Brain microvascular endothelial cell (primary cell): Measurements from ENCODE around the gene AANAT.

Experiments used
- DNase-seq: peaks from one replicate; pipeline ENCODE4 v3.0.0-alpha.2; 2020
- H3K27ac ChIP-seq: fragments of 250-450 bp; sonication (Bioruptor Pico); 2 replicates; pipeline ENCODE4 v1.5.1; 2020; ENCODE audit warnings: mild to moderate bottlenecking, moderate library complexity
- H3K27me3 ChIP-seq: fragments of 250-450 bp; sonication (Bioruptor Pico); replicated peaks from 2 replicates; pipeline ENCODE4 v1.5.1; 2020; ENCODE audit warnings: mild to moderate bottlenecking
- H3K36me3 ChIP-seq: fragments of 250-450 bp; sonication (Bioruptor Pico); replicated peaks from 2 replicates; pipeline ENCODE4 v1.5.1; 2020; ENCODE audit warnings: mild to moderate bottlenecking
- H3K4me3 ChIP-seq: 2 replicates; pipeline ENCODE4 v1.5.1; 2011; ENCODE audit warnings: low read depth, mild to moderate bottlenecking, control low read depth, low read length, moderate library complexity
- in situ Hi-C: cut with HindIII; loops from 2 replicates; pipeline ENCODE4 v1.10.0; 2017; ENCODE audit warnings: low sequenced_read_pairs, low pct_ligation_motif_present
- TF ChIP-seq, protein P1 (sequence below): IDR thresholded peaks from 2 replicates; pipeline ENCODE4 v1.5.1; 2011; ENCODE audit warnings: low read depth, mild to moderate bottlenecking, moderate library complexity, low read length, control low read depth, inconsistent platforms; ENCODE audit errors: missing control alignments

AANAT gene

DNA sequence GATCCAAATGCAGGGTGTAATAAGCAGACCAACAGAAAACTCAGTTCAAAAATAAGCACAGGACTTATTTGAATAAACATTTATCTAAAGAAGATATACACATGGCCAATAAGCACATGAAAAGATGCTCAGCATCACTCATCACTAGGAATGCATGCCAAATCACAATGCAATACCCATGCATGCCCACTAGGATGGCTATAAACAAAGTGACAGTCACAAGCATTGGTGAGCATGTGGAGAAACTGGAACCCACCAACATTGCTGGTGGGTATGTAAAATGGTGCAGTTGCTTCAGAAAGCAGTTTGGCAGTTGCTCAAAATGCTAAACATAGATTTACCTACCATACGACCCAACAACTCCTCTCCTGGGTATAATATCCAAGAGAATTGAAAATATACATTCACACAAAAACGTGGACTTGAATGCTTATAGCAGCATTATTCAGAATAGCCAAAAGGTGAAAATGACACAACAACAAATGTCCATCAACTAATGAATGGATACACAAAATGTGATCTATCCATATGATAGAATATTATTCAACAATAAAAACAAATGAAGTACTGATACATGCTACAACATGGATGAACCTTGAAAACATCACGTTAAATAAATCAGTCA is 34.6 kb upstream of the AANAT start:
- Histone ChIP-seq H3K27me3 (no peaks in the 10 kb centered on the region), H3K4me3 (no peak overlapping the region), H3K27ac (no peak overlapping the region), H3K36me3 (no peaks in the 10 kb centered on the region)
- in situ Hi-C loops: no loop called here
- peak; percentile 36 for DNase-seq
- TF ChIP-seq, protein P1, sequence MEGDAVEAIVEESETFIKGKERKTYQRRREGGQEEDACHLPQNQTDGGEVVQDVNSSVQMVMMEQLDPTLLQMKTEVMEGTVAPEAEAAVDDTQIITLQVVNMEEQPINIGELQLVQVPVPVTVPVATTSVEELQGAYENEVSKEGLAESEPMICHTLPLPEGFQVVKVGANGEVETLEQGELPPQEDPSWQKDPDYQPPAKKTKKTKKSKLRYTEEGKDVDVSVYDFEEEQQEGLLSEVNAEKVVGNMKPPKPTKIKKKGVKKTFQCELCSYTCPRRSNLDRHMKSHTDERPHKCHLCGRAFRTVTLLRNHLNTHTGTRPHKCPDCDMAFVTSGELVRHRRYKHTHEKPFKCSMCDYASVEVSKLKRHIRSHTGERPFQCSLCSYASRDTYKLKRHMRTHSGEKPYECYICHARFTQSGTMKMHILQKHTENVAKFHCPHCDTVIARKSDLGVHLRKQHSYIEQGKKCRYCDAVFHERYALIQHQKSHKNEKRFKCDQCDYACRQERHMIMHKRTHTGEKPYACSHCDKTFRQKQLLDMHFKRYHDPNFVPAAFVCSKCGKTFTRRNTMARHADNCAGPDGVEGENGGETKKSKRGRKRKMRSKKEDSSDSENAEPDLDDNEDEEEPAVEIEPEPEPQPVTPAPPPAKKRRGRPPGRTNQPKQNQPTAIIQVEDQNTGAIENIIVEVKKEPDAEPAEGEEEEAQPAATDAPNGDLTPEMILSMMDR: peak; percentile 63

- no peaks in the 10 kb centered on the region for H3K27me3 ChIP-seq
- H3K4me3 ChIP-seq: no peak overlapping the region
- TF ChIP-seq, protein P1: no peak
- no peak for DNase-seq
- H3K27ac ChIP-seq: no peak overlapping the region
- H3K36me3 ChIP-seq: no peaks in the 10 kb centered on the region
- in situ Hi-C loops: no loop called here
Measured at GRCh38 chr17:76433693-76434092, 33.7 kb upstream of the AANAT start.

DNA sequence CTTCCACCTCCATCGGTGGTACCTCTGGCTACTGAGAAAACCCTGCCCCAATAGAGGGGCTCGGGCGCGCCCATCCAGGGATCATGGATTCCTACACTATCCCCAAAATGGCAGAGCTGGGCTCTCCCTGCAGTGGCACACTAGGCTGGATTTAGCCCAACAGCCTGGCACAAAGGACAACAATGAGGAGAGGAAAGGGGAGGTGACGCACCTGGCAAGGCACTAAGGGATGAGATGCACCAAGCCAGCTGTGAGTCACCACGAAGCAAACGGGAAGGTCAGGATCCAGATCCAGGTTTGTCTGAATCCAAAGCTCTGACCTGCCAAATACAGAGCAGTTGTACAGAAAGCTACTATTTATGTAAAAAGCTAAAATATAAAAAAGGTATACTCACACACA is 32.5 kb upstream of the AANAT start:
- in situ Hi-C loops: no loop called here
- no peak overlapping the region for H3K27ac ChIP-seq
- no peaks in the 10 kb centered on the region for H3K36me3 ChIP-seq
- no peak overlapping the region for H3K4me3 ChIP-seq
- no peaks in the 10 kb centered on the region for H3K27me3 ChIP-seq
- no peak for DNase-seq
- TF ChIP-seq, protein P1: no peak

- TF ChIP-seq, protein P1: no peak
- Histone ChIP-seq H3K27me3 (no peaks in the 10 kb centered on the region), H3K4me3 (no peak overlapping the region), H3K27ac (no peak overlapping the region), H3K36me3 (no peaks in the 10 kb centered on the region)
- in situ Hi-C loops: no loop called here
- no peak for DNase-seq
Measured at GRCh38 chr17:76435751-76436150, 31.7 kb upstream of the AANAT start.

- Histone ChIP-seq H3K36me3 (no peaks in the 10 kb centered on the region), H3K27me3 (no peaks in the 10 kb centered on the region), H3K4me3 (no peak overlapping the region), H3K27ac (no peak overlapping the region)
- TF ChIP-seq, protein P1: no peak
- no peak for DNase-seq
- in situ Hi-C loops: no loop called here
Measured at GRCh38 chr17:76437467-76438402, 29.7 kb upstream of the AANAT start.
